K562 (cell line): Measurements from ENCODE around the gene TBC1D9. TPM values are rescaled to one million over a fixed set of nuclear protein-coding genes. Genes with fewer than 3 reads are reported as not detected.

ENCODE experiments used
- ATAC-seq: fragments of 200-7000 bp; cut with Tn5 transposase; 3 replicates; pipeline ENCODE4 v1.9.1; 2020; ENCODE audit warnings: moderate library complexity
- BruUV-seq: library from RNA; stranded (reverse); fragments of 400-500 nt; replicated peaks from 2 replicates; lab custom pipeline; 2021; lab: Mats Ljungman, UMichigan
- CTCF ChIA-PET: fragments of 300-600 bp; formaldehyde crosslinking; extraction: SDS; loops from one replicate; lab custom pipeline; 2021; ENCODE audit warnings: low intra/inter-chr PET ratio; lab: Yijun Ruan, JAX
- POLR2A ChIA-PET: fragments of 300-600, 350-650 bp; sonication (Branson Sonifier 250); formaldehyde crosslinking; extraction: SDS; loops from one replicate; lab custom pipeline; 2021; ENCODE audit warnings: antibody characterized with exemption, inconsistent platforms; lab: Yijun Ruan, JAX
- DNase-seq, 4 experiments: peaks; one replicate each; pipeline versions ENCODE4 v3.0.0 to v3.0.0-alpha.2; 2011 to 2018; ENCODE audit warnings: low spot score in 3 of 4, mixed read lengths in 3 of 4; ENCODE audit errors: extremely low read depth in 1 of 4
- FAIRE-seq: peaks from 2 replicates; lab custom pipeline; 2011; peaks lifted over from hg19 to GRCh38; lab: Jason Lieb, UNC
- H2AFZ ChIP-seq: 2 replicates; pipeline ENCODE4 v1.6.0; 2011; ENCODE audit warnings: low read depth, low read length, control low read depth, inconsistent platforms
- H3K27ac ChIP-seq: fragments of 200-600 bp; 3 replicates; pipeline ENCODE4 v1.8.0; 2011; ENCODE audit warnings: low read depth, mild to moderate bottlenecking, control low read depth, inconsistent platforms, low read length, moderate library complexity, mixed read lengths; ENCODE audit errors: extremely low read depth
- H3K27me3 ChIP-seq, 2 experiments: fragments of 300-600 bp in 1 of 2; 2 replicates in 1 of 2; 3 replicates in 1 of 2; pipeline versions ENCODE4 v1.6.0 to v1.8.0; 2011; ENCODE audit warnings: inconsistent platforms in 2 of 2, low read length in 2 of 2, mild to moderate bottlenecking in 1 of 2, mixed read lengths in 1 of 2, moderate library complexity in 1 of 2; ENCODE audit not compliant: control insufficient read depth in 2 of 2, insufficient read depth in 2 of 2
- H3K36me3 ChIP-seq: fragments of 300-600 bp; 3 replicates; pipeline ENCODE4 v1.8.0; 2011; ENCODE audit warnings: mild to moderate bottlenecking, low read length, inconsistent platforms; ENCODE audit not compliant: control insufficient read depth, insufficient read depth
- H3K4me1 ChIP-seq, 2 experiments: fragments of 200-600 bp in 1 of 2; replicated peaks in 1 of 2; 2 replicates in 1 of 2; 3 replicates in 1 of 2; pipeline versions ENCODE4 v1.5.1 to v1.8.0; 2011; ENCODE audit warnings: inconsistent platforms in 2 of 2, low read length in 2 of 2, mild to moderate bottlenecking in 1 of 2, mixed read lengths in 1 of 2, moderate library complexity in 1 of 2; ENCODE audit not compliant: control insufficient read depth in 2 of 2, insufficient read depth in 2 of 2
- H3K4me2 ChIP-seq: 2 replicates; pipeline ENCODE4 v1.6.1; 2011; ENCODE audit warnings: low read length, control low read depth, inconsistent platforms, mixed read lengths; ENCODE audit not compliant: insufficient read depth
- H3K4me3 ChIP-seq: fragments of 200-600 bp; sonication (generic), shearing (Covaris generic); 2 replicates; pipeline ENCODE4 v1.5.1; 2016; ENCODE audit warnings: control low read depth, inconsistent platforms
- H3K79me2 ChIP-seq: fragments of 200-600 bp; 3 replicates; pipeline ENCODE4 v1.8.0; 2011; ENCODE audit warnings: low read length, inconsistent platforms; ENCODE audit not compliant: control insufficient read depth, insufficient read depth
- H3K9ac ChIP-seq, 2 experiments: 2 replicates each; pipeline versions ENCODE4 v1.6.0 to v1.6.1; 2011; ENCODE audit warnings: low read depth in 2 of 2, low read length in 2 of 2, control low read depth in 1 of 2, inconsistent platforms in 1 of 2, mild to moderate bottlenecking in 1 of 2, mixed read lengths in 1 of 2; ENCODE audit not compliant: insufficient read depth in 1 of 2
- H3K9me1 ChIP-seq: one replicate; pipeline ENCODE4 v1.6.0; 2011; ENCODE audit warnings: inconsistent platforms, mild to moderate bottlenecking, low read length, moderate library complexity; ENCODE audit not compliant: control insufficient read depth, insufficient read depth
- H3K9me3 ChIP-seq: replicated peaks from 2 replicates; pipeline ENCODE4 v1.5.1; 2011; ENCODE audit warnings: low read depth, low read length, inconsistent platforms; ENCODE audit not compliant: control insufficient read depth, insufficient read depth
- H4K20me1 ChIP-seq: replicated peaks from 2 replicates; pipeline ENCODE4 v1.6.1; 2011; ENCODE audit warnings: low read length, inconsistent platforms, mixed read lengths; ENCODE audit not compliant: control insufficient read depth, insufficient read depth
- ATF7 ChIP-seq: fragments of 450-650 bp; IDR thresholded peaks from 2 replicates; pipeline ENCODE4 v1.7.1; 2014; ENCODE audit warnings: mild to moderate bottlenecking, moderate library complexity
- BCL6 ChIP-seq: fragments of 250-450 bp; sonication (Bioruptor Pico); IDR thresholded peaks from 2 replicates; pipeline ENCODE4 v1.4.0; 2020
- CREBBP ChIP-seq: IDR thresholded peaks from one replicate; pipeline ENCODE4 v1.6.1; 2012; ENCODE audit warnings: low read depth, mild to moderate bottlenecking, control low read depth, inconsistent platforms, low read length
- ELF4 ChIP-seq: fragments of 450-650 bp; formaldehyde crosslinking; IDR thresholded peaks from 2 replicates; pipeline ENCODE4 v1.4.0; 2022; ENCODE audit warnings: missing genetic modification characterization
- FOXJ3 ChIP-seq: sonication (generic); formaldehyde crosslinking; IDR thresholded peaks from 2 replicates; pipeline ENCODE4 v1.4.0; 2020; ENCODE audit warnings: mild to moderate bottlenecking, missing genetic modification reagents
- HOXB6 ChIP-seq: fragments of 250-450 bp; sonication (Bioruptor Pico); IDR thresholded peaks from 2 replicates; pipeline ENCODE4 v1.5.1; 2022; ENCODE audit warnings: mild to moderate bottlenecking, borderline replicate concordance
- LARP7 ChIP-seq: fragments of 450-650 bp; IDR thresholded peaks from 2 replicates; pipeline ENCODE4 v1.6.1; 2016
- NELFE ChIP-seq: IDR thresholded peaks from 2 replicates; pipeline ENCODE4 v1.6.1; 2011; ENCODE audit warnings: mild to moderate bottlenecking; ENCODE audit not compliant: insufficient read depth, insufficient read length
- SRSF1 ChIP-seq: fragments of 200-400 bp; formaldehyde crosslinking; IDR thresholded peaks from 2 replicates; pipeline ENCODE4 v1.6.1; 2017; ENCODE audit warnings: mild to moderate bottlenecking, low read depth, low read length, moderate library complexity
- TAF9B ChIP-seq: fragments of 450-650 bp; IDR thresholded peaks from 2 replicates; pipeline ENCODE4 v1.6.1; 2018; ENCODE audit warnings: mild to moderate bottlenecking; ENCODE audit not compliant: partially characterized antibody
- WHSC1 ChIP-seq: IDR thresholded peaks from one replicate; pipeline ENCODE4 v1.6.1; 2012; ENCODE audit warnings: low read length, control low read depth, inconsistent platforms
- ZBED1 ChIP-seq: IDR thresholded peaks from 2 replicates; pipeline ENCODE4 v1.6.1; 2014
- ZC3H8 ChIP-seq: fragments of 450-650 bp; IDR thresholded peaks from 2 replicates; pipeline ENCODE4 v1.6.1; 2017
- ZNF696 ChIP-seq: fragments of 250-450 bp; sonication (Bioruptor Pico); conservative IDR thresholded peaks from 2 replicates; pipeline ENCODE4 v1.4.0; 2020; ENCODE audit warnings: mild to moderate bottlenecking, moderate library complexity
- WGBS: fragments of 100-300 bp; shearing (Covaris generic); methylation state at CpG from one replicate; pipeline ENCODE4 v1.1.6; 2016; ENCODE audit warnings: low coverage, mixed read lengths; ENCODE audit not compliant: insufficient coverage; ENCODE audit errors: missing lambda C conversion rate; 5-methylcytosine and 5-hydroxymethylcytosine counted together
- in situ Hi-C: fragments of 300-500 bp; cut with MboI; formaldehyde crosslinking; loops from 4 replicates; pipeline ENCODE4 v1.15.0; 2018; ENCODE audit warnings: inconsistent platforms, mixed read lengths
- intact Hi-C: fragments of 100-400 bp; cut with micrococcal nuclease; formaldehyde crosslinking; loops from 2 replicates; pipeline ENCODE4 v1.14.2; 2022
- polyA plus RNA-seq, 8 experiments: library from polyadenylated mRNA; depleted of rRNA in 4 of 8; stranded (reverse) in 5 of 8; unstranded in 3 of 8; fragments of >200 nt; fragmentation: Nextera tagmentation in 2 of 8; fragmentation: Illumina TruSeq in 1 of 8; extraction: Ambion mirVana in 2 of 8; extraction: Trizol in 1 of 8; gene quantifications; 2 replicates each; pipeline versions ENCODE4 v1.2.1 to v1.2.3, GENCODE V29; 2011 to 2014; ENCODE audit warnings: inconsistent platforms in 1 of 8, missing spikeins in 1 of 8
- total RNA-seq, 7 experiments: library from RNA; depleted of rRNA in 6 of 7; stranded (reverse); fragments of >200 nt in 6 of 7; fragmentation: Illumina TruSeq in 2 of 7; extraction: Trizol in 2 of 7; gene quantifications; 2 replicates each; pipeline versions ENCODE4 v1.2.1 to v1.2.3, GENCODE V29; 2011 to 2021; ENCODE audit warnings: low replicate concordance in 1 of 7
- TF ChIP-seq, protein P1 (sequence below), 2 experiments: fragments of 150-350 bp in 1 of 2; IDR thresholded peaks; 2 replicates each; pipeline ENCODE4 v1.6.1; 2012 to 2016; ENCODE audit warnings: low read depth in 2 of 2, low read length in 2 of 2, mild to moderate bottlenecking in 1 of 2, moderate library complexity in 1 of 2

The TBC1D9 gene
- total and polyA plus RNA-seq, 9 of the 15 experiments (the other 6 are each of a cell fraction or from before 2014, with no cell fraction given): 0.13 TPM; not detected in 8

DNA sequence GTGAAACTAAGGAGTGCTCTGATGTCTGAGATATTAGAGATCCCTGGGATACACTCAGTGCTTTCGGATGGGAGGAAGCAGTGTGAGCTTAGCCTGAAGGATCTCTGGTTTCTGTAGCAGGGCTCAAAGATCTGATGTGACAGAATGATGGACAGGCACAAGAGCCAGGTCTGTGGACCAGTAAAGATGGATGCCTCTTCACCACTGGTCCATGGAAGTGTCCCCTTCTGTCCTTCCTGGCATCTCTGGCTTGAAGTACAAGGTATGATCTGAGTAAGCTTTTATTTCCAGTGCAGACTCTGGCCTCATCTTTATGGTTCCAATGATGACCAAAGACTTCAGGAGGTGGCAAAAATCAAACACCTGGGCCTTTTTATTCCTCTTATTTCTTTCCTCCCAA lies 88.1 kb downstream of the TBC1D9 start:
- Histone ChIP-seq H3K4me1 (no peaks in the 10 kb centered on the region; a peak in 1 of 5 replicates), H3K27ac (no peak overlapping the region), H4K20me1 (no peaks in the 10 kb centered on the region), H3K9me3 (no peaks in the 10 kb centered on the region), H3K9ac (no peak overlapping the region), H3K36me3 (no peaks in the 10 kb centered on the region), H2AFZ (no peak overlapping the region), H3K9me1 (no peaks in the 10 kb centered on the region), H3K27me3 (peaks cover 5 to 9% of the 10 kb centered on the region in 2 experiments; a peak in 3 of 5 replicates), H3K4me2 (no peak overlapping the region), H3K4me3 (no peak overlapping the region), H3K79me2 (no peaks in the 10 kb centered on the region)
- DNase-seq: no peak
- POLR2A ChIA-PET: no interaction called here
- TF ChIP-seq SRSF1 (no peak), CREBBP (no peak)
- no TSS peak for BruUV-seq
- in situ Hi-C loops (no loop called here), intact Hi-C loops (no loop called here)
- FAIRE-seq: no peak
- no peak for ATAC-seq
- whole genome bisulfite sequencing: 0% methylated on average over 1 of the region's 1 CpG
- CTCF ChIA-PET: no interaction called here

- under 1% methylated on average over 11 of the region's 11 CpGs for WGBS
- BruUV-seq: no TSS peak
- POLR2A ChIA-PET: no interaction called here
Observed at GRCh38 chr4:140666889-140667614, 89.1 kb downstream of the TBC1D9 start.

More at GRCh38 chr4:140666889-140667614, 89.1 kb downstream of the TBC1D9 start:
- FAIRE-seq (no peak), ATAC-seq (no peak), DNase-seq (no peak)
- H3K9ac ChIP-seq: no peak overlapping the region; a peak in 1 of 4 replicates
- in situ Hi-C loops: no loop called here
- no peak for TF ChIP-seq ZC3H8
- no peak for TF ChIP-seq BCL6 (CRISPR knock-in tag)
- no peak for TF ChIP-seq ELF4 (CRISPR knock-in tag)
- TF ChIP-seq ZNF696 (CRISPR knock-in tag): no peak
- TF ChIP-seq, protein P1, sequence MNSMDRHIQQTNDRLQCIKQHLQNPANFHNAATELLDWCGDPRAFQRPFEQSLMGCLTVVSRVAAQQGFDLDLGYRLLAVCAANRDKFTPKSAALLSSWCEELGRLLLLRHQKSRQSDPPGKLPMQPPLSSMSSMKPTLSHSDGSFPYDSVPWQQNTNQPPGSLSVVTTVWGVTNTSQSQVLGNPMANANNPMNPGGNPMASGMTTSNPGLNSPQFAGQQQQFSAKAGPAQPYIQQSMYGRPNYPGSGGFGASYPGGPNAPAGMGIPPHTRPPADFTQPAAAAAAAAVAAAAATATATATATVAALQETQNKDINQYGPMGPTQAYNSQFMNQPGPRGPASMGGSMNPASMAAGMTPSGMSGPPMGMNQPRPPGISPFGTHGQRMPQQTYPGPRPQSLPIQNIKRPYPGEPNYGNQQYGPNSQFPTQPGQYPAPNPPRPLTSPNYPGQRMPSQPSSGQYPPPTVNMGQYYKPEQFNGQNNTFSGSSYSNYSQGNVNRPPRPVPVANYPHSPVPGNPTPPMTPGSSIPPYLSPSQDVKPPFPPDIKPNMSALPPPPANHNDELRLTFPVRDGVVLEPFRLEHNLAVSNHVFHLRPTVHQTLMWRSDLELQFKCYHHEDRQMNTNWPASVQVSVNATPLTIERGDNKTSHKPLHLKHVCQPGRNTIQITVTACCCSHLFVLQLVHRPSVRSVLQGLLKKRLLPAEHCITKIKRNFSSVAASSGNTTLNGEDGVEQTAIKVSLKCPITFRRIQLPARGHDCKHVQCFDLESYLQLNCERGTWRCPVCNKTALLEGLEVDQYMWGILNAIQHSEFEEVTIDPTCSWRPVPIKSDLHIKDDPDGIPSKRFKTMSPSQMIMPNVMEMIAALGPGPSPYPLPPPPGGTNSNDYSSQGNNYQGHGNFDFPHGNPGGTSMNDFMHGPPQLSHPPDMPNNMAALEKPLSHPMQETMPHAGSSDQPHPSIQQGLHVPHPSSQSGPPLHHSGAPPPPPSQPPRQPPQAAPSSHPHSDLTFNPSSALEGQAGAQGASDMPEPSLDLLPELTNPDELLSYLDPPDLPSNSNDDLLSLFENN (IDR thresholded peaks at IDR 0.05; ENCODE audit: low read depth in 2 of 2, low read length in 2 of 2): no peak
- TF ChIP-seq FOXJ3 (CRISPR knock-in tag): no peak
- TF ChIP-seq ZBED1: no peak
- TF ChIP-seq NELFE: no peak
- no peak for TF ChIP-seq HOXB6 (CRISPR knock-in tag)
- no peak for TF ChIP-seq LARP7
- no peak for TF ChIP-seq ATF7
- no peak for TF ChIP-seq WHSC1
- TF ChIP-seq TAF9B: no peak
- H3K36me3 ChIP-seq: no peaks in the 10 kb centered on the region
- no peaks in the 10 kb centered on the region for H3K9me1 ChIP-seq
- intact Hi-C loops: no loop called here
- CTCF ChIA-PET: no interaction called here
- H3K27me3 ChIP-seq: peaks cover 5 to 9% of the 10 kb centered on the region in 2 experiments; a peak in 3 of 5 replicates
- no peak overlapping the region for H3K27ac ChIP-seq
- H2AFZ ChIP-seq: no peak overlapping the region
- no peaks in the 10 kb centered on the region for H4K20me1 ChIP-seq
- H3K4me3 ChIP-seq: no peak overlapping the region
- no peaks in the 10 kb centered on the region for H3K9me3 ChIP-seq
- no peak overlapping the region for H3K4me2 ChIP-seq
- H3K79me2 ChIP-seq: no peaks in the 10 kb centered on the region
- no peaks in the 10 kb centered on the region; a peak in 1 of 5 replicates for H3K4me1 ChIP-seq
